Glomerular endothelial cell (primary cell): ENCODE results near the gene STEAP1B. TPM values are rescaled to one million over a fixed set of nuclear protein-coding genes. Genes with fewer than 3 reads are reported as not detected.
"Not testable (repeated sequence)": the region's sequence is repeated elsewhere in the genome, so short reads cannot be mapped to it uniquely, and the experiment has no call there.

Source experiments
- DNase-seq: peaks from one replicate; pipeline ENCODE4 v3.0.0-alpha.2; 2011; ENCODE audit warnings: low read depth, low spot score; ENCODE audit errors: extremely low read depth
- total RNA-seq: library from RNA; depleted of rRNA; stranded (reverse); fragments of >200 nt; gene quantifications from 2 replicates; pipeline ENCODE4 v1.2.3, GENCODE V29; 2015

The STEAP1B gene
- total RNA-seq, 1 donor from 2014 or later = 16.4 TPM

- DNase-seq = no peak
Measured at GRCh38 chr7:22433710-22434460, 66.1 kb downstream of the STEAP1B start.

GRCh38 chr7:22433165-22433700 is 66.8 kb downstream of the STEAP1B start:
- DNase-seq = not testable (repeated sequence)

- no peak for DNase-seq
Measured at GRCh38 chr7:22432203-22432718, 67.7 kb downstream of the STEAP1B start.

- no peak for DNase-seq
Measured at GRCh38 chr7:22430457-22430856, 69.5 kb downstream of the STEAP1B start.

- DNase-seq = no peak
Measured at GRCh38 chr7:22429386-22429785, 70.6 kb downstream of the STEAP1B start.

GRCh38 chr7:22427855-22428254 is 72.1 kb downstream of the STEAP1B start:
- DNase-seq = no peak

GRCh38 chr7:22427104-22427503 is 72.9 kb downstream of the STEAP1B start:
- DNase-seq = no peak

- no peak for DNase-seq
Measured at GRCh38 chr7:22426463-22427094, 73.4 kb downstream of the STEAP1B start.

GRCh38 chr7:22425361-22425760 is 74.6 kb downstream of the STEAP1B start:
- no peak for DNase-seq

GRCh38 chr7:22422831-22423615 is 77.0 kb downstream of the STEAP1B start:
- no peak for DNase-seq

GRCh38 chr7:22420973-22421635 is 78.9 kb downstream of the STEAP1B start:
- DNase-seq = no peak

- DNase-seq = no peak
Measured at GRCh38 chr7:22420008-22420407, 80.0 kb downstream of the STEAP1B start.

- no peak for DNase-seq
Measured at GRCh38 chr7:22419488-22419887, 80.5 kb downstream of the STEAP1B start.

- DNase-seq = peak; percentile 78
Measured at GRCh38 chr7:22418251-22419046, 81.5 kb downstream of the STEAP1B start.

GRCh38 chr7:22417841-22418240 is 82.1 kb downstream of the STEAP1B start:
- DNase-seq = no peak

GRCh38 chr7:22417349-22417748 is 82.6 kb downstream of the STEAP1B start:
- no peak for DNase-seq

- no peak for DNase-seq
Measured at GRCh38 chr7:22414424-22414823, 85.6 kb downstream of the STEAP1B start.

GRCh38 chr7:22413211-22413610 is 86.8 kb downstream of the STEAP1B start:
- DNase-seq = no peak

GRCh38 chr7:22411977-22412693 is 87.9 kb downstream of the STEAP1B start:
- DNase-seq = no peak
